ENCODE results near the gene MMADHC. TPM values are rescaled to one million over a fixed set of nuclear protein-coding genes. Genes with fewer than 3 reads are reported as not detected.

Gene MMADHC
- total and polyA plus RNA-seq, 2 donors from 2014 or later = 77.1 to 84.8 TPM

- no peaks in the 10 kb centered on the region for H3K27me3 ChIP-seq (ENCODE audit: control insufficient read depth, insufficient read depth, low read length)
- FAIRE-seq = no peak
These were observed 49.3 kb downstream of the MMADHC start for GRCh38 chr2:149538138-149538833.

GRCh38 chr2:149537092-149537726 lies 50.4 kb downstream of the MMADHC start:
- H3K9me3 ChIP-seq (ENCODE audit: control insufficient read depth in 2 of 3, insufficient read depth in 1 of 3, low read length in 3 of 3) = no peaks in the 10 kb centered on the region
- FAIRE-seq = no peak
- no peak overlapping the region for H3K9ac ChIP-seq (ENCODE audit: low read length in 3 of 3)
- intact Hi-C loops (cut with DNase I) = no loop called here
- no peak overlapping the region for H3K4me3 ChIP-seq (ENCODE audit: low read length in 3 of 3)
- DNase-seq = no peak
- no peaks in the 10 kb centered on the region for H3K4me1 ChIP-seq (ENCODE audit: control insufficient read depth in 2 of 3, insufficient read depth in 2 of 3, low read depth in 1 of 3, low read length in 3 of 3)
- no peak overlapping the region for H3K27ac ChIP-seq (ENCODE audit: low read depth in 2 of 2, low read length in 2 of 2)
- no peaks in the 10 kb centered on the region for H3K36me3 ChIP-seq (ENCODE audit: control insufficient read depth in 2 of 3, insufficient read depth in 3 of 3, low read length in 3 of 3)
- H3K27me3 ChIP-seq (ENCODE audit: control insufficient read depth, insufficient read depth, low read length) = no peaks in the 10 kb centered on the region
- TF ChIP-seq, protein P1, sequence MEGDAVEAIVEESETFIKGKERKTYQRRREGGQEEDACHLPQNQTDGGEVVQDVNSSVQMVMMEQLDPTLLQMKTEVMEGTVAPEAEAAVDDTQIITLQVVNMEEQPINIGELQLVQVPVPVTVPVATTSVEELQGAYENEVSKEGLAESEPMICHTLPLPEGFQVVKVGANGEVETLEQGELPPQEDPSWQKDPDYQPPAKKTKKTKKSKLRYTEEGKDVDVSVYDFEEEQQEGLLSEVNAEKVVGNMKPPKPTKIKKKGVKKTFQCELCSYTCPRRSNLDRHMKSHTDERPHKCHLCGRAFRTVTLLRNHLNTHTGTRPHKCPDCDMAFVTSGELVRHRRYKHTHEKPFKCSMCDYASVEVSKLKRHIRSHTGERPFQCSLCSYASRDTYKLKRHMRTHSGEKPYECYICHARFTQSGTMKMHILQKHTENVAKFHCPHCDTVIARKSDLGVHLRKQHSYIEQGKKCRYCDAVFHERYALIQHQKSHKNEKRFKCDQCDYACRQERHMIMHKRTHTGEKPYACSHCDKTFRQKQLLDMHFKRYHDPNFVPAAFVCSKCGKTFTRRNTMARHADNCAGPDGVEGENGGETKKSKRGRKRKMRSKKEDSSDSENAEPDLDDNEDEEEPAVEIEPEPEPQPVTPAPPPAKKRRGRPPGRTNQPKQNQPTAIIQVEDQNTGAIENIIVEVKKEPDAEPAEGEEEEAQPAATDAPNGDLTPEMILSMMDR (IDR thresholded peaks at IDR 0.05; ENCODE audit: borderline replicate concordance, extremely low read depth, insufficient read depth) = no peak

More at GRCh38 chr2:149538138-149538833, 49.3 kb downstream of the MMADHC start:
- no peak overlapping the region for H3K4me3 ChIP-seq (ENCODE audit: low read length in 3 of 3)
- no peaks in the 10 kb centered on the region for H3K4me1 ChIP-seq (ENCODE audit: control insufficient read depth in 2 of 3, insufficient read depth in 2 of 3, low read depth in 1 of 3, low read length in 3 of 3)
- intact Hi-C loops (cut with DNase I) = no loop called here
- H3K27ac ChIP-seq (ENCODE audit: low read depth in 2 of 2, low read length in 2 of 2) = no peak overlapping the region
- no peaks in the 10 kb centered on the region for H3K9me3 ChIP-seq (ENCODE audit: control insufficient read depth in 2 of 3, insufficient read depth in 1 of 3, low read length in 3 of 3)
- no peak for DNase-seq
- H3K9ac ChIP-seq (ENCODE audit: low read length in 3 of 3) = no peak overlapping the region
- H3K36me3 ChIP-seq (ENCODE audit: control insufficient read depth in 2 of 3, insufficient read depth in 3 of 3, low read length in 3 of 3) = no peaks in the 10 kb centered on the region
- TF ChIP-seq, protein P1 (IDR thresholded peaks at IDR 0.05; ENCODE audit: borderline replicate concordance, extremely low read depth, insufficient read depth) = no peak

DNA sequence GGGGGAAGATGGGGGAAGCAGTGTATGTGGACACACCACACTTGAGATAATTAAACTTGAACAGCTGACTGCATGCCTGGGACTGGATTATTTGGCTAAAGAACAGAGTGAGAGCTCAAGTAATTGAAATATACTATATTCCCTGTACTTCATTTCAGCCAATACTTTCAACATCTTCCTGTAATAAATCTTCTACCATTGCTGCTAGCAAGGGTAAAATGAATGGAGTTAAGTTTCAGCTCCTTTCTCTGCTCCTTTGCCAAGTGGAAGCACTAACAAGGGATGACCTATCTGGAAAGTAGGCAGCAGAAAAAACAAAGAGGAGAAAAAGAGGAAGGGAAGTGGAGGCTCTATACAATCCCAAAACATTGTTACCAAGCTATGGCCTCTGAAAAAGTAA lies 50.9 kb downstream of the MMADHC start:
- intact Hi-C loops (cut with DNase I) = no loop called here
- no peaks in the 10 kb centered on the region for H3K9me3 ChIP-seq (ENCODE audit: control insufficient read depth in 2 of 3, insufficient read depth in 1 of 3, low read length in 3 of 3)
- no peak overlapping the region for H3K27ac ChIP-seq (ENCODE audit: low read depth in 2 of 2, low read length in 2 of 2)
- DNase-seq = peak in 2 of 5 donors; percentile 25 to 41
- no peak overlapping the region for H3K9ac ChIP-seq (ENCODE audit: low read length in 3 of 3)
- TF ChIP-seq, protein P1 (IDR thresholded peaks at IDR 0.05; ENCODE audit: borderline replicate concordance, extremely low read depth, insufficient read depth) = no peak
- no peaks in the 10 kb centered on the region for H3K4me1 ChIP-seq (ENCODE audit: control insufficient read depth in 2 of 3, insufficient read depth in 2 of 3, low read depth in 1 of 3, low read length in 3 of 3)
- H3K36me3 ChIP-seq (ENCODE audit: control insufficient read depth in 2 of 3, insufficient read depth in 3 of 3, low read length in 3 of 3) = no peaks in the 10 kb centered on the region
- no peak overlapping the region for H3K4me3 ChIP-seq (ENCODE audit: low read length in 3 of 3)
- no peak for FAIRE-seq
- H3K27me3 ChIP-seq (ENCODE audit: control insufficient read depth, insufficient read depth, low read length) = no peaks in the 10 kb centered on the region

Data from kidney (tissue), 14 donors.